ENCODE measurements around the gene ACR. TPM values are rescaled to one million over a fixed set of nuclear protein-coding genes. Genes with fewer than 3 reads are reported as not detected.

ACR gene
- not detected in 2 replicates for polyA plus RNA-seq

GRCh38 chr22:50737728-50738648 is at the start of gene ACR:
ACR (plus strand) TSS chr22:50738204; CDS start chr22:50738236, 32 bp downstream.

GRCh38 chr22:50783033-50783879 is 45.3 kb downstream of the ACR start, which contains the start of gene RABL2B:
RABL2B (minus strand) TSS chr22:50783636; CDS start chr22:50782294, 1,342 bp downstream.

Other genes with a start within 250 kb of the ACR start
- gene LMF2, start 230.5 kb upstream of the ACR start, polyA plus RNA-seq: 0.59 and 1.1 TPM in 2 replicates
- gene NCAPH2, start 230.0 kb upstream of the ACR start, polyA plus RNA-seq: 3.5 and 3.7 TPM in 2 replicates
- not detected in 2 replicates for gene SCO2, start 212.6 kb upstream of the ACR start, polyA plus RNA-seq
- not detected in 2 replicates for gene TYMP, start 208.2 kb upstream of the ACR start, polyA plus RNA-seq
- gene KLHDC7B, start 192.3 kb upstream of the ACR start, polyA plus RNA-seq: 0.08 TPM in 1 of 2 replicates, not detected in the other
- 30.9 and 43.1 TPM in 2 replicates for gene SYCE3, start 175.3 kb upstream of the ACR start, polyA plus RNA-seq
- 0.88 and 1.2 TPM in 2 replicates for gene CPT1B, start 159.8 kb upstream of the ACR start, polyA plus RNA-seq
- gene CHKB, start 155.4 kb upstream of the ACR start, polyA plus RNA-seq: 23.5 and 35.9 TPM in 2 replicates
- gene MAPK8IP2, start 137.4 kb upstream of the ACR start, polyA plus RNA-seq: 5.1 and 5.8 TPM in 2 replicates
- 1.0 and 5.5 TPM in 2 replicates for gene ARSA, start 110.1 kb upstream of the ACR start, polyA plus RNA-seq
- gene SHANK3, start 65.4 kb upstream of the ACR start, polyA plus RNA-seq: 0.43 and 0.65 TPM in 2 replicates
- 4.6 and 10.8 TPM in 2 replicates for gene RABL2B, start 45.4 kb downstream of the ACR start, polyA plus RNA-seq

All from Purkinje cell (primary cell).